ENCODE data around the gene CORO1C.
A peak's percentile ranks its signal among the peaks of the same experiment; 100 is the strongest.

CORO1C gene

GRCh38 chr12:108614041-108614440 lies 117.3 kb downstream of the CORO1C start:
- no peak for ATAC-seq

GRCh38 chr12:108613548-108613947 lies 117.8 kb downstream of the CORO1C start:
- ATAC-seq (no peak), DNase-seq (no peak)

More at GRCh38 chr12:108614041-108614440, 117.3 kb downstream of the CORO1C start:
- no peak for DNase-seq

DNA sequence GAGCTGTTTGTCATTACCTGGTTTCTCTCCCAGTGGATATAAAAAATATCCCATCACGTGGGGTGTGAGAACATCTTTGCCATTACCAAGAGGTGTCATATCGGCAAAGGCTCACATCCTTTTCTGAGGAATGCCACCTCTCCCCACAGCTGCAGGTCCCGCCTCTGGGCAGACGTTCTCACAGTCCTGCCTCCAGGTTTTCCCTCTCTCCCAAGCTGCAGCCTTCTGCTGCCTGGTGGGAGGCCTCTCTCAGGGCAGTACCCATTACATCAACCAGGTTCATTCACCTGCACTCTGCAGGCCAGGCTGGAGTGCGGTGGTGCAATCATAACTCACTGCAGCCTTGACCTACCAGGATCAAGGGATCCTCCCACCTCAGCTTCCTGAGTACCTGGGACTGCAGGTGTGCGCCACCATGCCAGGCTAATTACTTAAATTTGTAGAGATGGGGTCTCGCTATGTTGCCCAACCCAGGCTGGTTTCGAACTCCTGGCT lies 118.5 kb downstream of the CORO1C start:
- DNase-seq (no peak), ATAC-seq (no peak)

DNA sequence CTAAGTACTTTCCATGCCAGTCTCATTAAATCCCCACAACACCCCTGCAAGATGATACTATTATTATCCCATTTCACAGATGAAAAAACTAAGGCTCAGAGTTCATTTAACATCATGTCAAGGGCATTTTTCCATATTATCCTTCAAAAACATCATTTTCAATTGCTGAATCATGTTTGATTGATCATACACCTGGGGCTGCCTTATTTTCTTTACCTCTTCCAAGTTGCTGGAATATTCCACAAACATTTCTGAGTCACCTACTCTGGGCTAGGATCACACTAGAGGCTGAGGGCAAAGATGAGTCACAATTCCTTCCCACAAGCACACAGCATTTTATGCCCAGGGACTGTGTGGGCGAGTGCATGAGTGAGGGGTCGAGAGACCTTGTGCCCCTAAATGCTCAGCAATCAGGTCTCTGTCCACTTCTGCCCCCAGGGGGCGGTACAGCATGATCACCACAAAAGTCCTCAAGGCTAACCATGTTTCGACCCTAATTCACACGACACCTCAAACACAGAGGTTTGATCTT lies 119.4 kb downstream of the CORO1C start:
- DNase-seq (peak; percentile 77), ATAC-seq (peak; percentile 85)

GRCh38 chr12:108610856-108611605 lies 120.3 kb downstream of the CORO1C start:
- DNase-seq (no peak), ATAC-seq (no peak)

- DNase-seq (no peak), ATAC-seq (no peak)
These were observed 120.9 kb downstream of the CORO1C start for GRCh38 chr12:108610336-108610815.

DNA sequence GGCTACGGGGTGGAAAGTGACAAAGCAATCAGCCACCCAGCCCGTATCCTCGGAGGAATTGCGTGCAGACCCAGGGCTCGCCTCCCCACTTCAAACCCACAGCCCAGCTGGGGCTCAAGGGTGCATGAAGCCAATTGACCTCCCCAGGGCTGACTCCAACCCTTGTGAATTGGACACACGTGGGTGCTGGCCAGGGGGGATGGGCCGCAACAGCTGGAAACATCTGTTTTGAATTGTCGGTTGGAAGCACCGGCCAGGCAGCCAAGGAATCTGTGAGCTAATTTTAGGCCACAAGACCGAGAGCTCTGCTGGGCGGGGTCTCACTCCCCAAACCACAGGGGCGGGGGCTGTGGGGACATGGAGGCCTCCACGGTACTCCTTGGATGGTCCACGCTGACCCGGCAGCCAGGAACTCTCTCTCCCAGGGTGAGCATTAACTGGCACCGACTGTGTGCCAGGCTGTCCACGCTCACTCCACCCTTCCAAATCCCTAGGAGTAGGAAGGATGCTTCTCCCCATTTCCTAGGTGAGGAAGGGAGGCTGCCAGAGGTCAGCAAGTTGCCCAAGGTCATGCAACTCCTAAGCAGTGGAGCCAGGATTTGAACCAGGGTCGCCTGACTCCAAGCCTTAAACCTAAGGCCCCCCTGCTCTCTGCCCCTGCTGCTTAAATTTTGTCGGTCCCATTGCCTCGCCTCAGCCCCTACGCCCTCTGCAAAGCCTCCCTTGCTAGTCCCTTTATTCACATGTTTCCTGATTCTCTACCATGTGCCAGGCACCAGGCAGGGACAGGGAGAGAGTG lies 121.6 kb downstream of the CORO1C start:
- DNase-seq (no peak), ATAC-seq (no peak)

- no peak for ATAC-seq
- no peak for DNase-seq
These were observed 122.7 kb downstream of the CORO1C start for GRCh38 chr12:108608616-108609015.

- no peak for DNase-seq
- ATAC-seq = no peak
These were observed 123.2 kb downstream of the CORO1C start for GRCh38 chr12:108607981-108608600.

DNA sequence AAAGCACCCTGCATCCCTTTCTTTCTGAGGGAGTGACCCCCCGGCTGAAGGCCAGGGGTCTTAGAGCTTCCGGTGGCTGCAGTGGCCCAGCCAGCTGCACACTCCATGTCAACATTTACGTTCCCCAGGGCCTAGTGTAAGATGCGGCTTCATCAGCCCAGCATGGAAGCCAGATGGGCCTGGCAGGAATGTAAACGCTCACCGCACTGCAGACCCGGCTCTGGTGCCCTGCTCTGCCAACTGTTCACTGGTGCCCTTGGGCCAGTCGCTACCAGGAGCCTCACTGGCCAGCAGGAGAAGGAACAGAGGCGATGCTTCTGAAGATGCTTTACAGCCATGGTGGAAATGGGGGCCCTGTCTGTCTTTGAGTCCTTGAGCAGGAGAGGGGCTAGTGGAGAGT lies 124.8 kb downstream of the CORO1C start:
- DNase-seq = no peak
- ATAC-seq = no peak

GRCh38 chr12:108605690-108606406 lies 125.5 kb downstream of the CORO1C start:
- ATAC-seq = no peak
- no peak for DNase-seq

DNA sequence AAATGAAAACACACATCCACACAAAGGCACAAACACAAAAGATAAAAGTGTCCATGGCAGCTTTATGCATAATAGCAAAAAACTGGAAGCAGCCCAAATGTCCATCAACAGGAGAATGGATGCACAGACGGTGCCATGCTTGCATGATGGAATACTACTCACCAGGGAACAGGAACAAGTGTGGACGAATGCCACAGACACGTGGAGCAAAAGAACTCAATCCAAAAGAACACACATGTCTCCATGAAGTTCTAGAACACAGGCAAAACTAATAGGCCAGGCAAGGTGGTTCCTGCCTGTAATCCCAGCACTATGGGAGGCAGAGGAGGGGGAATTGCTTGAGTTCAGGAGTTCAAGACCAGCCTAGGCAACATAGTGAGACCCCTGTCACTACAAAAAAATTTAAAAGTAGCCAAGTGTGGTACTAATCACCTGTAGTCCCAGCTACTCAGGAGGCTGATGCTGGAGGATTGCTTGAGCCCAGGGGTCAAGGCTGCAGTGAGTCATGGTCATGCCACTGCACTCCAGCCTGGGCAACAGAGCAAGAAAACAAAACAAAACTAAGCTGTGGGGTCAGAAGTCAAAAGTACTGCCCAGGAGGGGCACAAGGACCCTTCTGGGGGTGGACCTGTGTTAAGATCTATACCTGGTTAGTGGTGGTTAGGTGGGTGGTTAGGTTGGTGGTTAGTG lies 126.2 kb downstream of the CORO1C start:
- ATAC-seq = no peak
- DNase-seq = no peak

DNA sequence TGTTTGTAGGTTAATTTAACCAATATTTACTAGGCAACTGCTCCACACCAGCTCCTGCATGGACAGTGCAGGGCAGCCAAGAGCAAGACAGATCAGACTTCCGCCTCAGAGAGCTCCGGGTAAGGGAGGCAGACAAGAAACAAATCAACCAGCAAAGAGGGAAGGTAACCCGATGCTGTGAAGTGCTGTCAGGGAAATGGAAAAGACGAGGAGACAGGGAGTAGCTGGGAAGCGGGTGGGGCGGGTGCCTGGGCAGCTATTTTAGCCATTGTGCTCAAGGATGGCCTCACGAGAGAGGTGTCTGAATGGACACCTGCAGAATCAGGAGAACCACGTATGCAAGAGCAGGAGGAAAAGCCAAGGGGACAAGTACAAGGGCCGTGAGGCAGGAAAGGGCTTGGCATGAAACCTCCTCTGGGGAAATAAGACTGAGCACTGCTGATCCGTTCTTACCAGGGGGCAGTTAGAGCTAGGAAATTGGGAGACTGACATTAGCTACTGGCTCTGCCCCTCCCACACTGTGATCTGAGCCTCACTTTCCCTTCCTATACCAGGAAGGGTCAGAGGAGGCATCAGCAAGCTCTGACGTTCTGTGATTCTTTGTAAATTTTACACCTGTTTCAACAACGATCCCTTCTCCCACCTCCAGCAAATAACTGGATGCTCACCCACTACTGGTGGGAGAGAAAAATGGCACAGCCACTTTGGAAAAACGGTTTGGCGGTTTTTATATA lies 126.9 kb downstream of the CORO1C start:
- no peak for ATAC-seq
- no peak for DNase-seq

DNA sequence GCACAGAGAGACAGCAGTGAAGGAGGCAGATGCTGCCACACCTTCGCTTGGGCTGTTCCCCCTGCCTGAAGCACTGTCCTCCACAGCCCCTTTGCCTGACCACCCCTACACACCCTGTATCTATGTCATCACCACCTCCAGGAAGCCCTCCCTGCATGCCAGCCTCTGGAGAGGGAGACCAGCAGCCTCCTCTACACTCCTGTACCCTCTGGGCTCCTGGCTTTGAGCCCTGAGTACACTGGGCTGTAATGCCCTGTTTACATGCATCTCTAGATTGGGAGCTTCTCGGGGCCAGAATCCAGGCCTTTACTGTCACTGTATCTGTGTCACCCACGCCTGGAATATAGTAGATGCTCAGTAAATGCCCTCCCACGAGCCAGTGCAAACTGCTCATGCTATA lies 127.6 kb downstream of the CORO1C start:
- no peak for DNase-seq
- ATAC-seq = no peak

GRCh38 chr12:108602976-108603704 lies 128.2 kb downstream of the CORO1C start:
- no peak for DNase-seq
- ATAC-seq = no peak

DNA sequence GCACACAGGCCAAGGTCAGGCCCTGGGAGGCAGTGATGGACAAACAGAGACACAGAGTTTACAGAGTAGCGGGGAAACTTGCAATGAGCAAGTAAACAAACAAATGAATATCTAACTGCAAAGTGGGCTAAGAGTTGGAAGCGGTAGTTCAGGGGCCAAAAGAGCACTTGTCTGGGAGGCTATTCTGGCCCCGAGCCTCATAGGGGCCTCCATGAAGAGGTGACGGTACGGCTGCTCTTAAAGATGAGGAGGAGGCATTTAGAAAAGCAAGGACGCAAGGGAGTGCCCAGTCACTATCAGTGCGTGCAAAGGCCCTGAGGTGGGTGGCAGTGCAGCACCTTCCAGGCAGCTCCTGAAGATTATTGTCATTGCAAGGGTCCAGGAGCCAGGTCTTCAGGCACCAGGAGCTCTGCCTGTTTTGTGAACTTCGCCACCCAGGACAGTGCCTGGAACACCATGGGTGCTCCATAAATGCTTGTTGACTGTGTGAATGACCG lies 129.1 kb downstream of the CORO1C start:
- no peak for ATAC-seq
- DNase-seq = no peak

- DNase-seq (no peak), ATAC-seq (no peak)
These were observed 130.7 kb downstream of the CORO1C start for GRCh38 chr12:108600702-108601007.

DNA sequence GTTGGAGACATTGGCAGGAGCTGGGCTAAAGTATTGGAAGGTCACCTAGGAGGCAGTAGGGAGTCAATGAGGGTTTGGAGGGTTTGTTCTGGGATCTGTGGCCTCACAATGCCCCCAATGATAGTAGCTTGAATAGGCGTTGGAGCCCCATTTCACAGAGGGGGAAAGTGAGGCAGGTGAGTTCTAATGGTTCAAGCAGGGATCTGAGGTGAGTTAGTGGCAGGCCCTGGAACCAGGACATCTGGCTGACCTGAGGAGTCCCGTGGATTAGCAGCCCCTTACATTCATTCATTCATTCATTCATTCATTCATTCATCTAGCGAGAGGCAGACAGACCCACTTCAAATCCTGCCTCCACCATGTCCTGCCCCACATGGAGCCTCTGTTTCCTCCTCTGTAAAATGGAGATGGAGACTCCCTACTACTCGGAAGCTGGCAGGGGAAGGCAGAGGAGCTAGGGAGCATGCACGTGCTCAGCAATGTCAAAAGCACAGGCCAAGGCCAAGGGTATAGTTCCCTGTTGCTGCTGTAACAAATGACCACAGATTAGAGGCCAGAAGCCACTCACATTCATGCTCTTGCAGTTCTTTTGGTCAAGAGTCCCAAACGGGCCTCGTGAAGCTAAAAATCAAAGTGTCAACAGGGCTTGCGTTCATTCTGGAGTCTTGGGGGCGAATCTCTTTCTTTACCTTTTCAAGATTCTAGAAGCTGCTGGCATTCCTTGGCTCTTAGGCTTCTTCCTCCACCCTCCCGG lies 131.2 kb downstream of the CORO1C start:
- DNase-seq = no peak

GRCh38 chr12:108599541-108599940 lies 131.8 kb downstream of the CORO1C start:
- DNase-seq (no peak), ATAC-seq (no peak)

More for the DNA sequence above, 131.2 kb downstream of the CORO1C start:
- no peak for ATAC-seq

Measured in stimulated activated naive CD8-positive, alpha-beta T cell treated with anti-CD3 and anti-CD28 coated beads, Interleukin-15, Interleukin-2, amounts not matched to agents 100 U/mL and 50 U/mL, for 24 hours (primary cell).